ENCODE data around the gene TSPAN32. TPM values are rescaled to one million over a fixed set of nuclear protein-coding genes. Genes with fewer than 3 reads are reported as not detected.

Gene TSPAN32
- total RNA-seq, 1 experiment from 2014 or later = not detected

DNA sequence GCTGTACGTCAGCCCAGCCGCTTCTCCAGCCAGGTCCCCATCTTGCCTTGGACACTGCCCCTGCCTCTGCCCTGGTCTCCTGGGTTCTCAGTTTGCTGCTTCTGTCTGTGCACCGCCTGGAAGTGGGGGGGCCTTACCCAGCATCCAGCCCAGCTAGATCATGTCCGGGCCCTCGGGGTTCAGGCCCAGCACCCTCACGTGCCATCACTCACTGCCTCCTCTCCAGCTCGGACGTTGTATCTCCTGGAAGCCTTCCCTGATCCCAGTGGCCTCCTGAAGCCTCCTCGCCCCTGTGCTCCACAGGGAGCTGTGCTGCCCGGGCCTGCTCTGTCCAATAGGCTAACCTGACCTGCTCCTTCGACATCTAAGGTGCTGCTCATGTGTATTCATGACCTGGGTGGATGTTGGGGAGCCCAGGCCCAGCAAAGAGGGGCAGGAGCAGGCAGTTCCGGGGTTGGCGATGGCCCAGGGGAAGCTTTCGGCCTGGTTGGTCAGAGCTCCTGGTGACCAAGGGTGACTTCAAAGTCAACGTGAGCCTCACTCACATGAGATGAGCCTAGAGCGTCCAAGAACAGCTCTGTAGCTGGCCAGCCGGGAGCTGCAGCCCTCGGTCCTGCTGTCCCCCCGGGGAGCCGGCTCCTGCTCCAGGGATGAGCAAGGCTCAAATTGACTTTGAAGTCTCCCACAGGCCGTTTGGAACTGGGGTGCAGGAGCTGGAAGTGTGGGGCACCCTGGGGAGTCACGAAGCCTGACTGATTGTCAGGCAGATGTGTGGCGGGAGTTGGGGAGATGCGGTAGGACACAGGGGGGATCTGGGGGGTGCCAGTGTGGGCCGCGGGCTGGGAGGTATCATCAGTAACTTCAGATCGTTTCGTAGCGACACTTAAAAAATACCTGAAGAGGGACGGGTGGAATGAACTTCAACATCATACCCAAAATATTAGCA, 26.2 kb upstream of the TSPAN32 start:
- H3K9me2 ChIP-seq (ENCODE audit: insufficient read depth) = no peaks in the 10 kb centered on the region
- no peak for DNase-seq (ENCODE audit: low read depth, low spot score)
- no peak overlapping the region for H3K9ac ChIP-seq (ENCODE audit: low read length)
- intact Hi-C loops (cut with micrococcal nuclease) = no loop called here
- H3K4me1 ChIP-seq (ENCODE audit: control insufficient read depth in 1 of 2, insufficient read depth in 2 of 2, low read length in 2 of 2) = peaks cover 0 to 3% of the 10 kb centered on the region in 2 experiments; a peak in 1 of 4 replicates
- no peaks in the 10 kb centered on the region for H3K36me3 ChIP-seq (ENCODE audit: control insufficient read depth in 1 of 2, insufficient read depth in 2 of 2, low read length in 2 of 2)
- H3K27ac ChIP-seq (ENCODE audit: low read depth, low read length) = no peak overlapping the region
- TF ChIP-seq EZH2phosphoT487 (IDR thresholded peaks at IDR 0.05; ENCODE audit: borderline replicate concordance) (no peak), ELF1 (IDR thresholded peaks at IDR 0.05; ENCODE audit: borderline replicate concordance, low read depth) (no peak), SRF (IDR thresholded peaks at IDR 0.05; ENCODE audit: low read depth) (no peak), JUND (IDR thresholded peaks at IDR 0.05) (no peak), SIN3A (IDR thresholded peaks at IDR 0.05; ENCODE audit: low read depth) (no peak), RAD21 (IDR thresholded peaks at IDR 0.05; ENCODE audit: low read depth) (no peak), CEBPB (IDR thresholded peaks at IDR 0.05; ENCODE audit: low read depth) (no peak), SP1 (IDR thresholded peaks at IDR 0.05; ENCODE audit: low read depth) (no peak), POLR2AphosphoS5 (IDR thresholded peaks at IDR 0.05; ENCODE audit: low read depth, low read length) (no peak)
- TF ChIP-seq, protein P1, sequence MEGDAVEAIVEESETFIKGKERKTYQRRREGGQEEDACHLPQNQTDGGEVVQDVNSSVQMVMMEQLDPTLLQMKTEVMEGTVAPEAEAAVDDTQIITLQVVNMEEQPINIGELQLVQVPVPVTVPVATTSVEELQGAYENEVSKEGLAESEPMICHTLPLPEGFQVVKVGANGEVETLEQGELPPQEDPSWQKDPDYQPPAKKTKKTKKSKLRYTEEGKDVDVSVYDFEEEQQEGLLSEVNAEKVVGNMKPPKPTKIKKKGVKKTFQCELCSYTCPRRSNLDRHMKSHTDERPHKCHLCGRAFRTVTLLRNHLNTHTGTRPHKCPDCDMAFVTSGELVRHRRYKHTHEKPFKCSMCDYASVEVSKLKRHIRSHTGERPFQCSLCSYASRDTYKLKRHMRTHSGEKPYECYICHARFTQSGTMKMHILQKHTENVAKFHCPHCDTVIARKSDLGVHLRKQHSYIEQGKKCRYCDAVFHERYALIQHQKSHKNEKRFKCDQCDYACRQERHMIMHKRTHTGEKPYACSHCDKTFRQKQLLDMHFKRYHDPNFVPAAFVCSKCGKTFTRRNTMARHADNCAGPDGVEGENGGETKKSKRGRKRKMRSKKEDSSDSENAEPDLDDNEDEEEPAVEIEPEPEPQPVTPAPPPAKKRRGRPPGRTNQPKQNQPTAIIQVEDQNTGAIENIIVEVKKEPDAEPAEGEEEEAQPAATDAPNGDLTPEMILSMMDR (IDR thresholded peaks at IDR 0.05 in 2 of 3, conservative IDR thresholded peaks at IDR 0.05 in 1 of 3; ENCODE audit: borderline replicate concordance in 1 of 3, insufficient read depth in 1 of 3, low read depth in 2 of 3, low read length in 2 of 3) = no peak
- TF ChIP-seq, protein P2, sequence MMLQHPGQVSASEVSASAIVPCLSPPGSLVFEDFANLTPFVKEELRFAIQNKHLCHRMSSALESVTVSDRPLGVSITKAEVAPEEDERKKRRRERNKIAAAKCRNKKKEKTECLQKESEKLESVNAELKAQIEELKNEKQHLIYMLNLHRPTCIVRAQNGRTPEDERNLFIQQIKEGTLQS (IDR thresholded peaks at IDR 0.05) = no peak
- TF ChIP-seq, protein P3, sequence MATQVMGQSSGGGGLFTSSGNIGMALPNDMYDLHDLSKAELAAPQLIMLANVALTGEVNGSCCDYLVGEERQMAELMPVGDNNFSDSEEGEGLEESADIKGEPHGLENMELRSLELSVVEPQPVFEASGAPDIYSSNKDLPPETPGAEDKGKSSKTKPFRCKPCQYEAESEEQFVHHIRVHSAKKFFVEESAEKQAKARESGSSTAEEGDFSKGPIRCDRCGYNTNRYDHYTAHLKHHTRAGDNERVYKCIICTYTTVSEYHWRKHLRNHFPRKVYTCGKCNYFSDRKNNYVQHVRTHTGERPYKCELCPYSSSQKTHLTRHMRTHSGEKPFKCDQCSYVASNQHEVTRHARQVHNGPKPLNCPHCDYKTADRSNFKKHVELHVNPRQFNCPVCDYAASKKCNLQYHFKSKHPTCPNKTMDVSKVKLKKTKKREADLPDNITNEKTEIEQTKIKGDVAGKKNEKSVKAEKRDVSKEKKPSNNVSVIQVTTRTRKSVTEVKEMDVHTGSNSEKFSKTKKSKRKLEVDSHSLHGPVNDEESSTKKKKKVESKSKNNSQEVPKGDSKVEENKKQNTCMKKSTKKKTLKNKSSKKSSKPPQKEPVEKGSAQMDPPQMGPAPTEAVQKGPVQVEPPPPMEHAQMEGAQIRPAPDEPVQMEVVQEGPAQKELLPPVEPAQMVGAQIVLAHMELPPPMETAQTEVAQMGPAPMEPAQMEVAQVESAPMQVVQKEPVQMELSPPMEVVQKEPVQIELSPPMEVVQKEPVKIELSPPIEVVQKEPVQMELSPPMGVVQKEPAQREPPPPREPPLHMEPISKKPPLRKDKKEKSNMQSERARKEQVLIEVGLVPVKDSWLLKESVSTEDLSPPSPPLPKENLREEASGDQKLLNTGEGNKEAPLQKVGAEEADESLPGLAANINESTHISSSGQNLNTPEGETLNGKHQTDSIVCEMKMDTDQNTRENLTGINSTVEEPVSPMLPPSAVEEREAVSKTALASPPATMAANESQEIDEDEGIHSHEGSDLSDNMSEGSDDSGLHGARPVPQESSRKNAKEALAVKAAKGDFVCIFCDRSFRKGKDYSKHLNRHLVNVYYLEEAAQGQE (IDR thresholded peaks at IDR 0.05; ENCODE audit: low read depth) = no peak
- TF ChIP-seq, protein P4, sequence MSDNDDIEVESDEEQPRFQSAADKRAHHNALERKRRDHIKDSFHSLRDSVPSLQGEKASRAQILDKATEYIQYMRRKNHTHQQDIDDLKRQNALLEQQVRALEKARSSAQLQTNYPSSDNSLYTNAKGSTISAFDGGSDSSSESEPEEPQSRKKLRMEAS (IDR thresholded peaks at IDR 0.05) = no peak
- ChIA-PET RAD21 (ENCODE audit: low non-redundant PET in 1 of 2, low total read pairs in 2 of 2, uncharacterized antibody in 2 of 2, unreplicated experiment in 2 of 2) (no interaction called here), CTCF (no interaction called here), POLR2A (no interaction called here)
- no peaks in the 10 kb centered on the region for H3K79me2 ChIP-seq (ENCODE audit: insufficient read depth, low read length)
- no TSS peak for BruUV-seq (replicated peaks)
- no peak for ATAC-seq
- H3K9me3 ChIP-seq (ENCODE audit: control insufficient read depth in 1 of 2, insufficient read depth in 1 of 2, low read depth in 1 of 2, low read length in 2 of 2) = no peaks in the 10 kb centered on the region
- H3K4me3 ChIP-seq (replicated peaks in 1 of 2; ENCODE audit: low read depth in 1 of 2, low read length in 2 of 2) = no peak overlapping the region
- no peaks in the 10 kb centered on the region for H3K27me3 ChIP-seq (ENCODE audit: insufficient read depth, low read length)
- H2AFZ ChIP-seq (ENCODE audit: low read depth, low read length, poor library complexity, severe bottlenecking) = no peak overlapping the region
- H4K20me1 ChIP-seq (ENCODE audit: insufficient read depth) = no peaks in the 10 kb centered on the region
- H3K4me2 ChIP-seq (ENCODE audit: low read length) = no peak overlapping the region

Data from HCT116 (cell line).